ENCODE measurements around the gene CCNL1. TPM values are rescaled to one million over a fixed set of nuclear protein-coding genes. Genes with fewer than 3 reads are reported as not detected.
A peak's percentile ranks its signal among the peaks of the same experiment; 100 is the strongest.
"Not testable (repeated sequence)": the region's sequence is repeated elsewhere in the genome, so short reads cannot be mapped to it uniquely, and the experiment has no call there.

CCNL1 gene
- total and polyA plus RNA-seq, 5 donors from 2014 or later, result 48.7 to 1,080 (median 66.0) TPM

GRCh38 chr3:157167371-157168042 lies 7.6 kb upstream of the CCNL1 start:
- Histone ChIP-seq H3K27ac (ENCODE audit: insufficient read depth, low read length, poor library complexity, severe bottlenecking) (no peak overlapping the region), H3K9me3 (ENCODE audit: control insufficient read depth in 2 of 2, low read length in 2 of 2) (no peaks in the 10 kb centered on the region), H3K27me3 (ENCODE audit: control insufficient read depth, insufficient read depth, low read length) (no peaks in the 10 kb centered on the region), H3K4me1 (ENCODE audit: control insufficient read depth, insufficient read depth, low read length, poor library complexity, severe bottlenecking) (no peaks in the 10 kb centered on the region), H3K4me3 (ENCODE audit: low read depth, low read length) (no peak overlapping the region), H3K36me3 (ENCODE audit: control insufficient read depth, insufficient read depth, low read length) (no peaks in the 10 kb centered on the region)
- Mint-ChIP-seq H3K4me1 (no peaks in the 10 kb centered on the region), H3K9me3 (no peaks in the 10 kb centered on the region), H3K4me3 (no peak overlapping the region), H3K27ac (peak overlapping the region in 1 of 3 donors; percentile 37), H3K36me3 (peaks cover 3% of the 10 kb centered on the region), H3K27me3 (peaks cover 7% of the 10 kb centered on the region)
- no peak for ATAC-seq (ENCODE audit: low read depth in 2 of 2)
- no peak for DNase-seq

GRCh38 chr3:157166561-157166960 lies 6.6 kb upstream of the CCNL1 start:
- Mint-ChIP-seq H3K27ac (no peak overlapping the region), H3K27me3 (peaks cover 7% of the 10 kb centered on the region), H3K9me3 (no peaks in the 10 kb centered on the region), H3K4me3 (no peak overlapping the region), H3K4me1 (peaks cover 0 to 3% (median 0%) of the 10 kb centered on the region in 4 donors), H3K36me3 (peaks cover 3% of the 10 kb centered on the region)
- H3K9me3 ChIP-seq (ENCODE audit: control insufficient read depth in 2 of 2, low read length in 2 of 2), result no peaks in the 10 kb centered on the region
- ATAC-seq (ENCODE audit: low read depth in 2 of 2), result no peak
- no peaks in the 10 kb centered on the region for H3K4me1 ChIP-seq (ENCODE audit: control insufficient read depth, insufficient read depth, low read length, poor library complexity, severe bottlenecking)
- DNase-seq, result no peak
- no peak overlapping the region for H3K4me3 ChIP-seq (ENCODE audit: low read depth, low read length)
- H3K27ac ChIP-seq (ENCODE audit: insufficient read depth, low read length, poor library complexity, severe bottlenecking), result no peak overlapping the region
- H3K27me3 ChIP-seq (ENCODE audit: control insufficient read depth, insufficient read depth, low read length), result no peaks in the 10 kb centered on the region
- no peaks in the 10 kb centered on the region for H3K36me3 ChIP-seq (ENCODE audit: control insufficient read depth, insufficient read depth, low read length)

GRCh38 chr3:157166115-157166514 lies 6.2 kb upstream of the CCNL1 start:
- no peak for DNase-seq
- Histone ChIP-seq H3K4me1 (ENCODE audit: control insufficient read depth, insufficient read depth, low read length, poor library complexity, severe bottlenecking) (peaks cover 3% of the 10 kb centered on the region), H3K9me3 (ENCODE audit: control insufficient read depth in 2 of 2, low read length in 2 of 2) (no peaks in the 10 kb centered on the region), H3K4me3 (ENCODE audit: low read depth, low read length) (no peak overlapping the region), H3K27me3 (ENCODE audit: control insufficient read depth, insufficient read depth, low read length) (no peaks in the 10 kb centered on the region), H3K36me3 (ENCODE audit: control insufficient read depth, insufficient read depth, low read length) (no peaks in the 10 kb centered on the region), H3K27ac (ENCODE audit: insufficient read depth, low read length, poor library complexity, severe bottlenecking) (no peak overlapping the region)
- H3K27ac Mint-ChIP-seq, result peak overlapping the region in 1 of 3 donors; percentile 52
- H3K4me1 Mint-ChIP-seq, result peaks cover 0 to 7% (median 3%) of the 10 kb centered on the region in 4 donors
- H3K36me3 Mint-ChIP-seq, result peaks cover 3% of the 10 kb centered on the region
- peaks cover 7% of the 10 kb centered on the region for H3K27me3 Mint-ChIP-seq
- no peak for ATAC-seq (ENCODE audit: low read depth in 2 of 2)
- no peak overlapping the region for H3K4me3 Mint-ChIP-seq
- H3K9me3 Mint-ChIP-seq, result no peaks in the 10 kb centered on the region

- Mint-ChIP-seq H3K36me3 (peaks cover 13% of the 10 kb centered on the region), H3K9me3 (no peaks in the 10 kb centered on the region), H3K4me1 (peaks cover 0 to 26% (median 15%) of the 10 kb centered on the region in 4 donors), H3K27me3 (peaks cover 4% of the 10 kb centered on the region), H3K4me3 (peak overlapping the region in 1 of 4 donors; percentile 76), H3K27ac (peak overlapping the region in 2 of 3 donors; percentile 20 to 79)
- no peak for ATAC-seq (ENCODE audit: low read depth in 2 of 2)
- Histone ChIP-seq H3K4me1 (ENCODE audit: control insufficient read depth, insufficient read depth, low read length, poor library complexity, severe bottlenecking) (peaks cover 20% of the 10 kb centered on the region), H3K27ac (ENCODE audit: insufficient read depth, low read length, poor library complexity, severe bottlenecking) (no peak overlapping the region), H3K27me3 (ENCODE audit: control insufficient read depth, insufficient read depth, low read length) (no peaks in the 10 kb centered on the region), H3K36me3 (ENCODE audit: control insufficient read depth, insufficient read depth, low read length) (peaks cover 4% of the 10 kb centered on the region), H3K4me3 (ENCODE audit: low read depth, low read length) (no peak overlapping the region), H3K9me3 (ENCODE audit: control insufficient read depth in 2 of 2, low read length in 2 of 2) (no peaks in the 10 kb centered on the region)
- DNase-seq, result no peak
Measured at GRCh38 chr3:157163217-157163953, 3.4 kb upstream of the CCNL1 start.

GRCh38 chr3:157162620-157163019 lies 2.7 kb upstream of the CCNL1 start:
- not testable (repeated sequence) for DNase-seq; H3K9me3 Mint-ChIP-seq; ATAC-seq (ENCODE audit: low read depth in 2 of 2); H3K27me3 ChIP-seq (ENCODE audit: control insufficient read depth, insufficient read depth, low read length); H3K9me3 ChIP-seq (ENCODE audit: control insufficient read depth in 2 of 2, low read length in 2 of 2); H3K4me3 ChIP-seq (ENCODE audit: low read depth, low read length); H3K27me3 Mint-ChIP-seq
- Histone ChIP-seq H3K36me3 (ENCODE audit: control insufficient read depth, insufficient read depth, low read length) (peaks cover 12% of the 10 kb centered on the region), H3K27ac (ENCODE audit: insufficient read depth, low read length, poor library complexity, severe bottlenecking) (peak overlapping the region; percentile 33), H3K4me1 (ENCODE audit: control insufficient read depth, insufficient read depth, low read length, poor library complexity, severe bottlenecking) (peaks cover 28% of the 10 kb centered on the region)
- H3K4me1 Mint-ChIP-seq, result peaks cover 0 to 33% (median 22%) of the 10 kb centered on the region in 4 donors
- H3K36me3 Mint-ChIP-seq, result peaks cover 20% of the 10 kb centered on the region
- peak overlapping the region in 1 of 4 donors; percentile 76 for H3K4me3 Mint-ChIP-seq
- H3K27ac Mint-ChIP-seq, result peak overlapping the region; percentile 52 to 72 (median 71)

GRCh38 chr3:157160658-157161424 lies 894 bp upstream of the CCNL1 start:
- Mint-ChIP-seq H3K27me3 (peaks cover 4% of the 10 kb centered on the region), H3K9me3 (no peaks in the 10 kb centered on the region), H3K36me3 (peaks cover 38% of the 10 kb centered on the region), H3K4me1 (peaks cover 17 to 51% (median 38%) of the 10 kb centered on the region in 4 donors), H3K4me3 (peak overlapping the region; percentile 97 to 99 (median 98)), H3K27ac (peak overlapping the region; percentile 99 to 100 (median 100))
- Histone ChIP-seq H3K27me3 (ENCODE audit: control insufficient read depth, insufficient read depth, low read length) (no peaks in the 10 kb centered on the region), H3K9me3 (ENCODE audit: control insufficient read depth in 2 of 2, low read length in 2 of 2) (no peaks in the 10 kb centered on the region), H3K4me3 (ENCODE audit: low read depth, low read length) (peak overlapping the region; percentile 77), H3K4me1 (ENCODE audit: control insufficient read depth, insufficient read depth, low read length, poor library complexity, severe bottlenecking) (peaks cover 46% of the 10 kb centered on the region), H3K27ac (ENCODE audit: insufficient read depth, low read length, poor library complexity, severe bottlenecking) (peak overlapping the region; percentile 100), H3K36me3 (ENCODE audit: control insufficient read depth, insufficient read depth, low read length) (peaks cover 30% of the 10 kb centered on the region)
- ATAC-seq (ENCODE audit: low read depth in 2 of 2) (peak; percentile 2 to 5), DNase-seq (peak in 1 of 3 donors; percentile 59)

GRCh38 chr3:157159037-157159761 lies 748 bp downstream of the CCNL1 start:
- Mint-ChIP-seq H3K27ac (peak overlapping the region; percentile 99 to 100 (median 100)), H3K9me3 (no peaks in the 10 kb centered on the region), H3K27me3 (peaks cover 8% of the 10 kb centered on the region), H3K36me3 (peaks cover 51% of the 10 kb centered on the region), H3K4me3 (peak overlapping the region; percentile 97 to 99 (median 98)), H3K4me1 (peaks cover 31 to 68% (median 54%) of the 10 kb centered on the region in 4 donors)
- peak; percentile 62 to 65 for ATAC-seq (ENCODE audit: low read depth in 2 of 2)
- Histone ChIP-seq H3K4me1 (ENCODE audit: control insufficient read depth, insufficient read depth, low read length, poor library complexity, severe bottlenecking) (peaks cover 62% of the 10 kb centered on the region), H3K27me3 (ENCODE audit: control insufficient read depth, insufficient read depth, low read length) (no peaks in the 10 kb centered on the region), H3K4me3 (ENCODE audit: low read depth, low read length) (peak overlapping the region; percentile 99), H3K9me3 (ENCODE audit: control insufficient read depth in 2 of 2, low read length in 2 of 2) (no peaks in the 10 kb centered on the region), H3K36me3 (ENCODE audit: control insufficient read depth, insufficient read depth, low read length) (peaks cover 46% of the 10 kb centered on the region), H3K27ac (ENCODE audit: insufficient read depth, low read length, poor library complexity, severe bottlenecking) (peak overlapping the region; percentile 100)
- DNase-seq, result peak; percentile 76 to 90 (median 86)
